Uterus (tissue), 2 donors: ENCODE results near the gene CELF2.

Experiments
- CTCF ChIP-seq, 4 experiments: fragments of 200-600 bp in 2 of 4; fragments of 450-650 bp in 2 of 4; sonication (generic) in 2 of 4; IDR thresholded peaks; one replicate each; pipeline ENCODE4 v1.5.1; 2016 to 2019; ENCODE audit warnings: antibody characterized with exemption in 4 of 4, mild to moderate bottlenecking in 2 of 4, moderate library complexity in 1 of 4
- POLR2A ChIP-seq, 2 donors: fragments of 450-650 bp; IDR thresholded peaks; one replicate each; pipeline ENCODE4 v1.6.1; 2016; ENCODE audit warnings: antibody characterized with exemption in 2 of 2, mild to moderate bottlenecking in 1 of 2, moderate library complexity in 1 of 2

GRCh38 chr10:11282661-11283060 is 265.0 kb downstream of the CELF2 start:
- TF ChIP-seq CTCF (IDR thresholded peaks at IDR 0.05), result no peak
- no peak for TF ChIP-seq POLR2A (IDR thresholded peaks at IDR 0.05)
